Measurements from ENCODE around the gene FUBP3. TPM values are rescaled to one million over a fixed set of nuclear protein-coding genes. Genes with fewer than 3 reads are reported as not detected.

The FUBP3 gene
- polyA plus RNA-seq, 2 of the 4 experiments (the other 2 are of a cell fraction) = 43.5 to 67.7 TPM

DNA sequence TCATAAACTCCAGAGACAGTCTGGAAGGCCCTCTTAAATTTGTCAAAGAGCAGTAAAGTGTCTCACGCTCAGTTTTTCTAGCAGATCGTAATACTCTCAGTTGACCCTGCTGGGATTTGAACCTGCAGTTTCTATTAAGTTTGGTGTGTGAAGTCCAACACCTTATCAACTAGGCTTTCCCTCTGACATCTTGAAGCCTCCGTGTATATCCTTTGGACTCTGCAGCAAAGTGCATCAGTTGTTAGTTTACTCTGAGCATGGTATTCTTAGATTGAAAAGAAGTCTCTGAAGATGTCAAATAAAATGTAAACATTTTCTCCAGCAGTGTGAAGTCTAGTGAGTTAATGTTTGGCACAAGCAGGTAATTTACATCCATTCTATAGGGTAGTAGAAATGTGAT lies 2.4 kb downstream of the FUBP3 start:
- WGBS (ENCODE audit: missing lambda C conversion rate) = 93% methylated on average over 3 of the region's 3 CpGs
- Histone ChIP-seq H3K9me3 (no peaks in the 10 kb centered on the region), H3K4me3 (no peak overlapping the region), H3K27ac (no peak overlapping the region), H3K4me1 (peaks cover 14% of the 10 kb centered on the region), H3K4me2 (no peak overlapping the region)
- no peak for ATAC-seq
- no peak for DNase-seq (ENCODE audit: low read depth in 1 of 2, low spot score in 1 of 2)
- no peak for FAIRE-seq
- ChIA-PET POLR2A (no interaction called here), CTCF (interaction anchor here (1.4 to 2.1 kb wide), 3 partner anchors 12 to 102 kb away, joined by 3 to 4 read pairs (median 4); no protein-coding TSS in a partner anchor)
- TF ChIP-seq POLR2A (IDR thresholded peaks at IDR 0.05; ENCODE audit: low read length) (no peak), ZSCAN20 (CRISPR knock-in tag; IDR thresholded peaks at IDR 0.05) (no peak), SMC3 (IDR thresholded peaks at IDR 0.05) (no peak), ZC3H11A (IDR thresholded peaks at IDR 0.05) (no peak), KDM5A (IDR thresholded peaks at IDR 0.05) (no peak), CEBPB (IDR thresholded peaks at IDR 0.05) (no peak), NPAS2 (CRISPR knock-in tag; IDR thresholded peaks at IDR 0.05; ENCODE audit: borderline replicate concordance) (no peak), NFE2L2 (conservative IDR thresholded peaks at IDR 0.05; ENCODE audit: low read length) (no peak), HOXB5 (CRISPR knock-in tag; IDR thresholded peaks at IDR 0.05) (no peak), GATA3 (IDR thresholded peaks at IDR 0.05; ENCODE audit: borderline replicate concordance) (no peak), CHD4 (IDR thresholded peaks at IDR 0.05; ENCODE audit: borderline replicate concordance) (no peak)
- TF ChIP-seq, protein P1, sequence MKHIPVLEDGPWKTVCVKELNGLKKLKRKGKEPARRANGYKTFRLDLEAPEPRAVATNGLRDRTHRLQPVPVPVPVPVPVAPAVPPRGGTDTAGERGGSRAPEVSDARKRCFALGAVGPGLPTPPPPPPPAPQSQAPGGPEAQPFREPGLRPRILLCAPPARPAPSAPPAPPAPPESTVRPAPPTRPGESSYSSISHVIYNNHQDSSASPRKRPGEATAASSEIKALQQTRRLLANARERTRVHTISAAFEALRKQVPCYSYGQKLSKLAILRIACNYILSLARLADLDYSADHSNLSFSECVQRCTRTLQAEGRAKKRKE (CRISPR knock-in tag; IDR thresholded peaks at IDR 0.05; ENCODE audit: low read depth) = no peak
- TF ChIP-seq, protein P2, sequence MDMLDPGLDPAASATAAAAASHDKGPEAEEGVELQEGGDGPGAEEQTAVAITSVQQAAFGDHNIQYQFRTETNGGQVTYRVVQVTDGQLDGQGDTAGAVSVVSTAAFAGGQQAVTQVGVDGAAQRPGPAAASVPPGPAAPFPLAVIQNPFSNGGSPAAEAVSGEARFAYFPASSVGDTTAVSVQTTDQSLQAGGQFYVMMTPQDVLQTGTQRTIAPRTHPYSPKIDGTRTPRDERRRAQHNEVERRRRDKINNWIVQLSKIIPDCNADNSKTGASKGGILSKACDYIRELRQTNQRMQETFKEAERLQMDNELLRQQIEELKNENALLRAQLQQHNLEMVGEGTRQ (IDR thresholded peaks at IDR 0.05) = no peak
- TF ChIP-seq, protein P3, sequence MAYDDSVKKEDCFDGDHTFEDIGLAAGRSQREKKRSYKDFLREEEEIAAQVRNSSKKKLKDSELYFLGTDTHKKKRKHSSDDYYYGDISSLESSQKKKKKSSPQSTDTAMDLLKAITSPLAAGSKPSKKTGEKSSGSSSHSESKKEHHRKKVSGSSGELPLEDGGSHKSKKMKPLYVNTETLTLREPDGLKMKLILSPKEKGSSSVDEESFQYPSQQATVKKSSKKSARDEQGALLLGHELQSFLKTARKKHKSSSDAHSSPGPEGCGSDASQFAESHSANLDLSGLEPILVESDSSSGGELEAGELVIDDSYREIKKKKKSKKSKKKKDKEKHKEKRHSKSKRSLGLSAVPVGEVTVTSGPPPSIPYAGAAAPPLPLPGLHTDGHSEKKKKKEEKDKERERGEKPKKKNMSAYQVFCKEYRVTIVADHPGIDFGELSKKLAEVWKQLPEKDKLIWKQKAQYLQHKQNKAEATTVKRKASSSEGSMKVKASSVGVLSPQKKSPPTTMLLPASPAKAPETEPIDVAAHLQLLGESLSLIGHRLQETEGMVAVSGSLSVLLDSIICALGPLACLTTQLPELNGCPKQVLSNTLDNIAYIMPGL (CRISPR knock-in tag; IDR thresholded peaks at IDR 0.05; ENCODE audit: borderline replicate concordance) = no peak

DNA sequence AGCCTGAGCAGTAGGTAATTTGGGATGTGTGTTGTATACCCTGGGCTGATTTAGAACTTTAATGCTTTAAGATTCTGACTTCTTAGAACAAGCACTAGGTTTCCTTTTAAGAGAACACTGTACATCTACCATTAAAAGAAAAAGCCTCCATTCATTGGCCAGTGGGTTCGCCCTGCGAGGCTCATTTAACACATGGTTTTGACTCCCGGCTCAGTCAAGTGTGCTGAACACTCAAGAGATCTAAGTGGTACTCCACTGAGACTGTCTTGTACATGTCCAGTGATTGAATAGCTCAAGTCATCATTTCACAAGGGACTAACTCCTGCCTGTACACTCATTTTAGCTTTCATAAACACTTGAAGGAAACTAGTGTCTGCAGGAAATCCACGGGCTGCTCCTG lies 3.9 kb downstream of the FUBP3 start:
- TF ChIP-seq KDM5A (IDR thresholded peaks at IDR 0.05) (no peak), CEBPB (IDR thresholded peaks at IDR 0.05) (no peak), ZNF302 (CRISPR knock-in tag; IDR thresholded peaks at IDR 0.05) (no peak), HDAC2 (IDR thresholded peaks at IDR 0.05) (no peak), SREBF2 (IDR thresholded peaks at IDR 0.05) (no peak), ZC3H11A (IDR thresholded peaks at IDR 0.05) (no peak), RAD21 (conservative IDR thresholded peaks at IDR 0.05 in 1 of 2, IDR thresholded peaks at IDR 0.05 in 1 of 2) (no peak), PHF8 (IDR thresholded peaks at IDR 0.05; ENCODE audit: borderline replicate concordance, low read depth) (no peak), SMC3 (IDR thresholded peaks at IDR 0.05) (no peak), NFE2L2 (conservative IDR thresholded peaks at IDR 0.05; ENCODE audit: low read length) (no peak), NR3C1 (IDR thresholded peaks at IDR 0.05) (no peak), EHMT2 (IDR thresholded peaks at IDR 0.05; ENCODE audit: low read depth) (no peak), RARB (CRISPR knock-in tag; IDR thresholded peaks at IDR 0.05) (no peak)
- TF ChIP-seq, protein P4, sequence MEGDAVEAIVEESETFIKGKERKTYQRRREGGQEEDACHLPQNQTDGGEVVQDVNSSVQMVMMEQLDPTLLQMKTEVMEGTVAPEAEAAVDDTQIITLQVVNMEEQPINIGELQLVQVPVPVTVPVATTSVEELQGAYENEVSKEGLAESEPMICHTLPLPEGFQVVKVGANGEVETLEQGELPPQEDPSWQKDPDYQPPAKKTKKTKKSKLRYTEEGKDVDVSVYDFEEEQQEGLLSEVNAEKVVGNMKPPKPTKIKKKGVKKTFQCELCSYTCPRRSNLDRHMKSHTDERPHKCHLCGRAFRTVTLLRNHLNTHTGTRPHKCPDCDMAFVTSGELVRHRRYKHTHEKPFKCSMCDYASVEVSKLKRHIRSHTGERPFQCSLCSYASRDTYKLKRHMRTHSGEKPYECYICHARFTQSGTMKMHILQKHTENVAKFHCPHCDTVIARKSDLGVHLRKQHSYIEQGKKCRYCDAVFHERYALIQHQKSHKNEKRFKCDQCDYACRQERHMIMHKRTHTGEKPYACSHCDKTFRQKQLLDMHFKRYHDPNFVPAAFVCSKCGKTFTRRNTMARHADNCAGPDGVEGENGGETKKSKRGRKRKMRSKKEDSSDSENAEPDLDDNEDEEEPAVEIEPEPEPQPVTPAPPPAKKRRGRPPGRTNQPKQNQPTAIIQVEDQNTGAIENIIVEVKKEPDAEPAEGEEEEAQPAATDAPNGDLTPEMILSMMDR (IDR thresholded peaks at IDR 0.05) = no peak
- 94% methylated on average over 4 of the region's 4 CpGs for WGBS (ENCODE audit: missing lambda C conversion rate)
- H3K4me2 ChIP-seq = no peak overlapping the region
- H3K27ac ChIP-seq = no peak overlapping the region
- peaks cover 11% of the 10 kb centered on the region for H3K4me1 ChIP-seq
- ChIA-PET POLR2A (no interaction called here), CTCF (no interaction called here)
- FAIRE-seq = no peak
- no peak for ATAC-seq
- DNase-seq (ENCODE audit: low read depth in 1 of 2, low spot score in 1 of 2) = no peak
- no peak overlapping the region for H3K4me3 ChIP-seq
- H3K9me3 ChIP-seq = no peaks in the 10 kb centered on the region

Measured in A549 (cell line).